GM12874 (cell line): ENCODE measurements around the gene KRTAP5-7.

ENCODE experiments used
- CTCF ChIP-seq: IDR thresholded peaks from 2 replicates; pipeline ENCODE4 v1.5.1; 2011; ENCODE audit warnings: low read depth, mild to moderate bottlenecking, control low read depth, low read length, moderate library complexity; ENCODE audit not compliant: insufficient read depth

Gene KRTAP5-7

DNA sequence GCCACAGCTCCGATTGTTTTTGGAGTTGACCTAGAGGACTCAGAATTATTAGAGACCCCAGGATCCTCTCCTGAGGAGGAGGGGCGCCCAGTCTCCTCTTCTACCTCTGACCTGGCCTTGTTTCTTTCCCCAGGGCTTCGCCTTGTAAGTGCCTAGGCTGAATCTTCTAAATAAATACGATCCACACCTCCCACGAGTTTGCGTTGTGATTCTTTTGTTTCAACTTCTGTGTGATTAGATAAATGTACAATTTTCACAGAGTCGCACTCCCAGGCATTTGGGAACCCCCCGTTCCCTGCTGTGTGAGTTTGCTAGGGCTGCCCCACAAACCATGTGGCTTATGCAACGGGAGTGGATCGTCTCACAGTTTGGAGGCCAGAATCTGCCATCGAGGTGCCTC lies 11.9 kb downstream of the KRTAP5-7 start:
- TF ChIP-seq CTCF = no peak

- TF ChIP-seq CTCF = no peak
Observed at GRCh38 chr11:71542382-71542781, 15.3 kb downstream of the KRTAP5-7 start.

- no peak for TF ChIP-seq CTCF
Observed at GRCh38 chr11:71542879-71543777, 16.1 kb downstream of the KRTAP5-7 start.

DNA sequence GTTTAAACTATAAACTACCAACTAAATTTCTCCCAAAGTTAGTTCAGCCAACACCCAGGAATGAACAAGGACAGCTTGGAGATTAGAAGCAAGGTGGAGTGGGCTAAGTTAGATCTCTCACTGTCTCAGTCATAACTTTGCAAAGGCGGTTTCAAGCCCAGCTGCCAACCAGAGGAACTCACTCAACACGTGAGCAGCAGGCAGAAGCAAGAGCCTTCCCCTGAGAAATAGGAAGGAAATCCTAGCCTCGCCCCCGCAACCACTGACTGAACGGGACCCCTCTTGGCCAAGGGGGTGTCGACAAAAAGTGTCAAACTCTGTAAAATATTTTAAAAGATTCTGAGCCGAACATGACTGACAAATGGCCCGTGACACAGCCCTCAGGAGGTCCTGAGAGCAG lies 16.8 kb downstream of the KRTAP5-7 start:
- TF ChIP-seq CTCF = no peak

DNA sequence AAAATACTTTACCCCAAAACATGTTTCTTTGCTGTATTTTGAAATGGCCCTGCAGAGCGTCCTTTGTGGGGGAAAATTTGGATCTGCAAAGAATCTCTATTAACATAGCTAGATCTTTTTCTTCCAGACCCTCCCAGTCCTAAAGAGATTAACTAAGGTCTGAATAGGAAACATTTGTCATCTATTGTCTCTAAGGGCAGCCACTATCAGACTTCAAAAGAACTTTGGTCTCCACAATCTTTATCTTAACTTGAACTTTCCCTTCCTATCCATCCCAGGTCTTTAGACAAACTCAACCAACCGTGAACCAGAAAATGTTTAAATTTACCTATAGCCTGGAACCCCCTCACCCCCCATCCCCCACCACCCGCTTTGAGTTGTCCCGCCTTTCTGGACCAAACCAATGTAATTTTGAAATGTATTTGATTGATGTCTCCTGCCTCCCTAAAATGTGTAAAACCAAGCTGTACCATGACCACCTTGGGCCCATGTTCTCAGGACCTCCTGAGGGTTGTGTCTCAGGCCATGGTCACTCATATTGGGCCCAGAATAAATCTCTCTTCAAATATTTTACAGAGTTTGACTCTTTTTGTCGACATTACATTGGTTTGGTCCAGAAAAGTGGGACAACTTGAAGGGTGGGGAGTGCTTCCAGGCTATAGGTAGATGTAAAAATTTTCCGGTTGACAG lies 17.6 kb downstream of the KRTAP5-7 start:
- no peak for TF ChIP-seq CTCF

DNA sequence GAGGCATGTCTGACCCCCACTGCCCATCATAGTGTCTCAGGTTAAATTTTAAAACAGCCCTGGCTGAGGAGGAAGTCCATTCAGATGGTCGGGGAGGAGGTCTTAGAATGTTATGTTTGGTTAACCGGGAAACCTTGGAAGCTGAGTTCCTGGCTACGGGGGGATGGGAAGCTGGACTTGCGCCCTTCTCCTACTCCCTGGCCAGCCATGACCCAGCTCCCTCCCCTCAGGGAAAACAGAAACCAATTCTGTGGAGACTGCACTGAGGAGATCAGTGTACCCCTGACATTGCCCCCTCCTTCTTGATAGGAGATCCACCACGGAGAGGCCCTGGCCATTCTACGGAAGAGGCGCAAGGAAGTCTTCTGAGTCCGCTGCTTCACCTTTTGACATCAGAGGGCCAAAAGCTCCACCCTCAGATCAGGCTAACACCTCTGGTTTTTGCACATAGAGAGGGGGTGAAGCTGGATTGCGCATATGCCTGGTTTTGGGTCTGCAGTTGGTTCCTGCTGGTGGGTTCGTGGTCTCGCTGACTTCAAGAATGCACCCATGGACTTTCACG lies 18.4 kb downstream of the KRTAP5-7 start:
- no peak for TF ChIP-seq CTCF

DNA sequence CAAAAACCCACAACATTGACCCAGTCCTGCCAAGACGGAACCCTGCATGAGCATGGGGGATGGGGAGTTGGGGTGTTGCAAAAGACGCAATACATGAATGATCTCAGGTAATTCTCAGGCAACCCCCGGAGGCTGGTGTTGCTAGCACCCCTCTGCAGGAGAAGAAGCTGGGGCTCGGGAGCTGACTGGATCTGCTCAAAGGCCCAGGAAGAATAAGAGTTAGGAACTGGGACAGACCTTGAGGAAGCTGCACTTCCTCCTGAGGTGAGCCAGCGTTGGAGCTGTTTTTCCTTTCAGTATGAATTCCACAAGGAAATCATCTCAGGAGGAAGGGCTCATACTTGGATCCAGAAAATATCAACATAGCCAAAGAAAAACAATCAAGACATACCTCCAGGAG lies 21.1 kb downstream of the KRTAP5-7 start, which contains the start of gene KRTAP5-9:
TSS of gene KRTAP5-9 (plus strand) at position 301 of the 400 bp plus-strand sequence. CDS start 238 bp downstream, outside the sequence.
- TF ChIP-seq CTCF = no peak
